ENCODE data around the gene RFFL.

- TF ChIP-seq POLR2A (IDR thresholded peaks at IDR 0.05; ENCODE audit: low read length): no peak
- TF ChIP-seq BHLHE40 (IDR thresholded peaks at IDR 0.05; ENCODE audit: low read depth, low read length): no peak
- no peak for TF ChIP-seq EP300 (IDR thresholded peaks at IDR 0.05)
- TF ChIP-seq, protein P1, sequence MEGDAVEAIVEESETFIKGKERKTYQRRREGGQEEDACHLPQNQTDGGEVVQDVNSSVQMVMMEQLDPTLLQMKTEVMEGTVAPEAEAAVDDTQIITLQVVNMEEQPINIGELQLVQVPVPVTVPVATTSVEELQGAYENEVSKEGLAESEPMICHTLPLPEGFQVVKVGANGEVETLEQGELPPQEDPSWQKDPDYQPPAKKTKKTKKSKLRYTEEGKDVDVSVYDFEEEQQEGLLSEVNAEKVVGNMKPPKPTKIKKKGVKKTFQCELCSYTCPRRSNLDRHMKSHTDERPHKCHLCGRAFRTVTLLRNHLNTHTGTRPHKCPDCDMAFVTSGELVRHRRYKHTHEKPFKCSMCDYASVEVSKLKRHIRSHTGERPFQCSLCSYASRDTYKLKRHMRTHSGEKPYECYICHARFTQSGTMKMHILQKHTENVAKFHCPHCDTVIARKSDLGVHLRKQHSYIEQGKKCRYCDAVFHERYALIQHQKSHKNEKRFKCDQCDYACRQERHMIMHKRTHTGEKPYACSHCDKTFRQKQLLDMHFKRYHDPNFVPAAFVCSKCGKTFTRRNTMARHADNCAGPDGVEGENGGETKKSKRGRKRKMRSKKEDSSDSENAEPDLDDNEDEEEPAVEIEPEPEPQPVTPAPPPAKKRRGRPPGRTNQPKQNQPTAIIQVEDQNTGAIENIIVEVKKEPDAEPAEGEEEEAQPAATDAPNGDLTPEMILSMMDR (IDR thresholded peaks at IDR 0.05): no peak
Observed at GRCh38 chr17:34993031-34993430, 70.5 kb downstream of the RFFL start.
